Liver (tissue), 9 donors: ENCODE data around the gene TMEM272. TPM values are rescaled to one million over a fixed set of nuclear protein-coding genes. Genes with fewer than 3 reads are reported as not detected.

Experiments used
- DNase-seq: peaks from one replicate; pipeline ENCODE4 v3.0.0-alpha.2; 2017; ENCODE audit warnings: low spot score
- H3K27ac ChIP-seq, 2 donors: one replicate each; pipeline ENCODE4 v1.7.0; 2013; ENCODE audit warnings: inconsistent platforms in 2 of 2, low read length in 2 of 2, control low read depth in 1 of 2, low read depth in 1 of 2, mild to moderate bottlenecking in 1 of 2
- H3K27me3 ChIP-seq, 4 donors: one replicate each; pipeline versions ENCODE4 v1.6.1 to v1.7.0; 2013; ENCODE audit warnings: low read length in 3 of 4, inconsistent platforms in 1 of 4, mild to moderate bottlenecking in 1 of 4, moderate library complexity in 1 of 4; ENCODE audit not compliant: control insufficient read depth in 4 of 4, insufficient read depth in 4 of 4
- H3K36me3 ChIP-seq, 4 donors: one replicate each; pipeline versions ENCODE4 v1.6.1 to v1.7.0; 2013; ENCODE audit warnings: low read length in 3 of 4, mild to moderate bottlenecking in 3 of 4, low read depth in 1 of 4, moderate library complexity in 1 of 4; ENCODE audit not compliant: control insufficient read depth in 4 of 4, insufficient read depth in 3 of 4
- H3K4me1 ChIP-seq, 4 donors: one replicate each; pipeline versions ENCODE4 v1.6.1 to v1.7.0; 2013; ENCODE audit warnings: low read length in 3 of 4, mild to moderate bottlenecking in 3 of 4, moderate library complexity in 1 of 4; ENCODE audit not compliant: control insufficient read depth in 4 of 4, insufficient read depth in 4 of 4
- H3K4me3 ChIP-seq, 3 donors: one replicate each; pipeline versions ENCODE4 v1.6.1 to v1.7.0; 2013; ENCODE audit warnings: low read length in 3 of 3, control low read depth in 1 of 3, low read depth in 1 of 3, mild to moderate bottlenecking in 1 of 3
- H3K9ac ChIP-seq, 2 donors: one replicate each; pipeline ENCODE4 v1.7.0; 2013; ENCODE audit warnings: low read length in 2 of 2, mild to moderate bottlenecking in 2 of 2, moderate library complexity in 2 of 2, control low read depth in 1 of 2, low read depth in 1 of 2
- H3K9me3 ChIP-seq, 4 donors: one replicate each; pipeline versions ENCODE4 v1.6.1 to v1.7.0; 2013; ENCODE audit warnings: low read length in 3 of 4; ENCODE audit not compliant: control insufficient read depth in 4 of 4
- EGR1 ChIP-seq, 2 donors: IDR thresholded peaks; 2 replicates each; pipeline ENCODE4 v1.6.1; 2016 to 2018; ENCODE audit warnings: antibody characterized with exemption in 2 of 2, low read depth in 2 of 2
- FOXA1 ChIP-seq: IDR thresholded peaks from 2 replicates; pipeline ENCODE4 v1.6.1; 2016; ENCODE audit warnings: antibody characterized with exemption
- FOXA2 ChIP-seq: IDR thresholded peaks from 2 replicates; pipeline ENCODE4 v1.6.1; 2016; ENCODE audit warnings: antibody characterized with exemption
- GABPA ChIP-seq, 2 donors: IDR thresholded peaks in 1 of 2; conservative IDR thresholded peaks in 1 of 2; 2 replicates each; pipeline ENCODE4 v1.6.1; 2016; ENCODE audit warnings: antibody characterized with exemption in 2 of 2, mild to moderate bottlenecking in 1 of 2, moderate library complexity in 1 of 2
- HNF4A ChIP-seq, 2 donors: conservative IDR thresholded peaks; 2 replicates each; pipeline ENCODE4 v1.6.1; 2016; ENCODE audit warnings: antibody characterized with exemption in 2 of 2, mild to moderate bottlenecking in 2 of 2
- HNF4G ChIP-seq: IDR thresholded peaks from 2 replicates; pipeline ENCODE4 v1.6.1; 2016; ENCODE audit warnings: antibody characterized with exemption
- JUND ChIP-seq, 2 donors: IDR thresholded peaks; 2 replicates each; pipeline ENCODE4 v1.6.1; 2016; ENCODE audit warnings: antibody characterized with exemption in 2 of 2
- NR2F2 ChIP-seq: IDR thresholded peaks from 2 replicates; pipeline ENCODE4 v1.6.1; 2016; ENCODE audit warnings: antibody characterized with exemption
- RAD21 ChIP-seq, 2 donors: IDR thresholded peaks; 2 replicates each; pipeline ENCODE4 v1.6.1; 2016; ENCODE audit warnings: antibody characterized with exemption in 2 of 2, mild to moderate bottlenecking in 2 of 2
- RXRA ChIP-seq, 2 donors: IDR thresholded peaks; 2 replicates each; pipeline ENCODE4 v1.6.1; 2017 to 2018; ENCODE audit warnings: antibody characterized with exemption in 2 of 2, mild to moderate bottlenecking in 1 of 2
- SP1 ChIP-seq: IDR thresholded peaks from 2 replicates; pipeline ENCODE4 v1.6.1; 2018; ENCODE audit warnings: antibody characterized with exemption, mild to moderate bottlenecking
- TAF1 ChIP-seq: conservative IDR thresholded peaks from 2 replicates; pipeline ENCODE4 v1.6.1; 2016; ENCODE audit warnings: antibody characterized with exemption, mild to moderate bottlenecking
- YY1 ChIP-seq: IDR thresholded peaks from 2 replicates; pipeline ENCODE4 v1.6.1; 2016; ENCODE audit warnings: antibody characterized with exemption, mild to moderate bottlenecking
- WGBS: extraction: QIAGEN DNeasy Blood & Tissue Kit; methylation state at CpG from one replicate; pipeline ENCODE4 v1.1.7; 2013; 5-methylcytosine and 5-hydroxymethylcytosine counted together
- polyA plus RNA-seq, 2 donors: library from polyadenylated mRNA; stranded (reverse) in 1 of 2; unstranded in 1 of 2; fragments of 200-250 nt in 1 of 2; fragments of >200 nt in 1 of 2; fragmentation: Nextera tagmentation in 1 of 2; extraction: Ambion mirVana in 1 of 2; gene quantifications; one replicate each; pipeline versions ENCODE4 v1.2.1 to v1.2.3, GENCODE V29; 2013 to 2015
- total RNA-seq, 2 donors: library from RNA; depleted of rRNA; stranded (reverse); fragments of >200 nt; gene quantifications; one replicate each; pipeline ENCODE4 v1.2.3, GENCODE V29; 2014
- TF ChIP-seq, protein P1 (sequence below): IDR thresholded peaks from 2 replicates; pipeline ENCODE4 v1.6.1; 2016; ENCODE audit warnings: antibody characterized with exemption
- TF ChIP-seq, protein P2 (sequence below): IDR thresholded peaks from 2 replicates; pipeline ENCODE4 v1.6.1; 2016; ENCODE audit warnings: antibody characterized with exemption
- TF ChIP-seq, protein P3 (sequence below): IDR thresholded peaks from 2 replicates; pipeline ENCODE4 v1.6.1; 2016; ENCODE audit warnings: antibody characterized with exemption, mild to moderate bottlenecking
- TF ChIP-seq, protein P4 (sequence below): fragments of 150-350 bp; IDR thresholded peaks from 2 replicates; pipeline ENCODE4 v1.5.1; 2017; ENCODE audit warnings: improper control_type of control experiment, low read depth, low read length; ENCODE audit not compliant: missing input control
- donor health status: healthy.
- donor health status: healthy.
- donor health status: healthy.
- donor health status: healthy.
- donor health status: healthy.

The TMEM272 gene
- total and polyA plus RNA-seq, 4 donors = 0.02 to 0.42 (median 0.10) TPM

DNA sequence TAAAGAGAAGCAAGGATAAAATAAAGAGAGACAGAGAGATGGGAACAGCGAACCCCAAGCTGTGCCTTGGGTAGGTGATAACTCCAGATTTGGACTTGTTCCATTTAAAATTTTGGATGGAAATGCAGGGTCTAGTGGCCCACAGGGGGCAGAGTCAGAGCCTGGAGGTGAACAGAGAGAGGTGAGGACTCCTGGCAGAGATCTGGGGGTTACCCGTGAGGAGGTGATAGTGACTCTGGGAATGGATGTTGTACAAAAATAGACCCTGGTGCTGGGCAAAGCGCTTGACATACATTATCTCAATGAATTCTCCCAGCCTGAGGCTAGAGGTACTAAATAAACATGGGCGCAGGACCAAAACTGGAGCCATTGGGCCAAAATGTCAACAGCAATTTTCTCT lies 26.7 kb downstream of the TMEM272 start:
- Histone ChIP-seq H3K4me3 (no peak overlapping the region), H3K27me3 (no peaks in the 10 kb centered on the region), H3K9ac (no peak overlapping the region), H3K9me3 (no peaks in the 10 kb centered on the region), H3K36me3 (no peaks in the 10 kb centered on the region), H3K27ac (no peak overlapping the region), H3K4me1 (peaks cover 0 to 13% (median 6%) of the 10 kb centered on the region in 4 donors)
- whole genome bisulfite sequencing = 94% methylated on average over 4 of the region's 4 CpGs
- TF ChIP-seq HNF4G (no peak), JUND (IDR thresholded peaks at IDR 0.05) (no peak), HNF4A (conservative IDR thresholded peaks at IDR 0.05) (no peak), RXRA (IDR thresholded peaks at IDR 0.05) (no peak), FOXA2 (no peak), RAD21 (IDR thresholded peaks at IDR 0.05) (no peak), TAF1 (no peak), GABPA (IDR thresholded peaks at IDR 0.05 in 1 of 2, conservative IDR thresholded peaks at IDR 0.05 in 1 of 2) (no peak), EGR1 (IDR thresholded peaks at IDR 0.05; ENCODE audit: low read depth in 2 of 2) (no peak), FOXA1 (no peak), SP1 (no peak), YY1 (no peak)
- TF ChIP-seq, protein P1, sequence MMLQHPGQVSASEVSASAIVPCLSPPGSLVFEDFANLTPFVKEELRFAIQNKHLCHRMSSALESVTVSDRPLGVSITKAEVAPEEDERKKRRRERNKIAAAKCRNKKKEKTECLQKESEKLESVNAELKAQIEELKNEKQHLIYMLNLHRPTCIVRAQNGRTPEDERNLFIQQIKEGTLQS = no peak
- TF ChIP-seq, protein P2, sequence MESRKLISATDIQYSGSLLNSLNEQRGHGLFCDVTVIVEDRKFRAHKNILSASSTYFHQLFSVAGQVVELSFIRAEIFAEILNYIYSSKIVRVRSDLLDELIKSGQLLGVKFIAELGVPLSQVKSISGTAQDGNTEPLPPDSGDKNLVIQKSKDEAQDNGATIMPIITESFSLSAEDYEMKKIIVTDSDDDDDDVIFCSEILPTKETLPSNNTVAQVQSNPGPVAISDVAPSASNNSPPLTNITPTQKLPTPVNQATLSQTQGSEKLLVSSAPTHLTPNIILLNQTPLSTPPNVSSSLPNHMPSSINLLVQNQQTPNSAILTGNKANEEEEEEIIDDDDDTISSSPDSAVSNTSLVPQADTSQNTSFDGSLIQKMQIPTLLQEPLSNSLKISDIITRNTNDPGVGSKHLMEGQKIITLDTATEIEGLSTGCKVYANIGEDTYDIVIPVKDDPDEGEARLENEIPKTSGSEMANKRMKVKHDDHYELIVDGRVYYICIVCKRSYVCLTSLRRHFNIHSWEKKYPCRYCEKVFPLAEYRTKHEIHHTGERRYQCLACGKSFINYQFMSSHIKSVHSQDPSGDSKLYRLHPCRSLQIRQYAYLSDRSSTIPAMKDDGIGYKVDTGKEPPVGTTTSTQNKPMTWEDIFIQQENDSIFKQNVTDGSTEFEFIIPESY = no peak
- DNase-seq = no peak

DNA sequence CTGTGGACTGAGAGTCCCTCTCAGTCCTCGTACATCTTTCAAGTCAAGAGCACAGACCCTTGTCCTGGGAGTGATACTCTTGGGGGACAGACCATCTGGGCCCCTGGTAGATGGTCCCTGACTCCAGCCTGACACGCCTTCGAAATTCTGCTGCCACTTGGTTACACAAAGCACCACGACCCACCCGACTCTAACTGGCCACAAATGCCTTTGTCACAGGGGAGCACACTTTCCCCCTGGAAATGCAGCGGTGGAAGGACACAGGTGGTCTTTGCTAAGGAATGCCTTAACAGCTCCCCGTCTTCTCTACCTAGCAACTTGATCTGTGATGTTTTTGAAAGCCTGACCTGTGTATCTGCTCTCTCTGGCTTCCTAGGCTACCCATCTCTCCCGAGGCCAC lies 27.3 kb downstream of the TMEM272 start:
- Histone ChIP-seq H3K9me3 (no peaks in the 10 kb centered on the region), H3K4me3 (no peak overlapping the region), H3K27me3 (no peaks in the 10 kb centered on the region), H3K9ac (no peak overlapping the region), H3K4me1 (peaks cover 0 to 13% (median 6%) of the 10 kb centered on the region in 4 donors), H3K27ac (no peak overlapping the region), H3K36me3 (no peaks in the 10 kb centered on the region)
- TF ChIP-seq, protein P2 = no peak
- TF ChIP-seq, protein P3, sequence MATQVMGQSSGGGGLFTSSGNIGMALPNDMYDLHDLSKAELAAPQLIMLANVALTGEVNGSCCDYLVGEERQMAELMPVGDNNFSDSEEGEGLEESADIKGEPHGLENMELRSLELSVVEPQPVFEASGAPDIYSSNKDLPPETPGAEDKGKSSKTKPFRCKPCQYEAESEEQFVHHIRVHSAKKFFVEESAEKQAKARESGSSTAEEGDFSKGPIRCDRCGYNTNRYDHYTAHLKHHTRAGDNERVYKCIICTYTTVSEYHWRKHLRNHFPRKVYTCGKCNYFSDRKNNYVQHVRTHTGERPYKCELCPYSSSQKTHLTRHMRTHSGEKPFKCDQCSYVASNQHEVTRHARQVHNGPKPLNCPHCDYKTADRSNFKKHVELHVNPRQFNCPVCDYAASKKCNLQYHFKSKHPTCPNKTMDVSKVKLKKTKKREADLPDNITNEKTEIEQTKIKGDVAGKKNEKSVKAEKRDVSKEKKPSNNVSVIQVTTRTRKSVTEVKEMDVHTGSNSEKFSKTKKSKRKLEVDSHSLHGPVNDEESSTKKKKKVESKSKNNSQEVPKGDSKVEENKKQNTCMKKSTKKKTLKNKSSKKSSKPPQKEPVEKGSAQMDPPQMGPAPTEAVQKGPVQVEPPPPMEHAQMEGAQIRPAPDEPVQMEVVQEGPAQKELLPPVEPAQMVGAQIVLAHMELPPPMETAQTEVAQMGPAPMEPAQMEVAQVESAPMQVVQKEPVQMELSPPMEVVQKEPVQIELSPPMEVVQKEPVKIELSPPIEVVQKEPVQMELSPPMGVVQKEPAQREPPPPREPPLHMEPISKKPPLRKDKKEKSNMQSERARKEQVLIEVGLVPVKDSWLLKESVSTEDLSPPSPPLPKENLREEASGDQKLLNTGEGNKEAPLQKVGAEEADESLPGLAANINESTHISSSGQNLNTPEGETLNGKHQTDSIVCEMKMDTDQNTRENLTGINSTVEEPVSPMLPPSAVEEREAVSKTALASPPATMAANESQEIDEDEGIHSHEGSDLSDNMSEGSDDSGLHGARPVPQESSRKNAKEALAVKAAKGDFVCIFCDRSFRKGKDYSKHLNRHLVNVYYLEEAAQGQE = no peak
- TF ChIP-seq, protein P1 = no peak
- no peak for TF ChIP-seq YY1
- no peak for TF ChIP-seq HNF4G
- no peak for TF ChIP-seq NR2F2
- TF ChIP-seq, protein P4, sequence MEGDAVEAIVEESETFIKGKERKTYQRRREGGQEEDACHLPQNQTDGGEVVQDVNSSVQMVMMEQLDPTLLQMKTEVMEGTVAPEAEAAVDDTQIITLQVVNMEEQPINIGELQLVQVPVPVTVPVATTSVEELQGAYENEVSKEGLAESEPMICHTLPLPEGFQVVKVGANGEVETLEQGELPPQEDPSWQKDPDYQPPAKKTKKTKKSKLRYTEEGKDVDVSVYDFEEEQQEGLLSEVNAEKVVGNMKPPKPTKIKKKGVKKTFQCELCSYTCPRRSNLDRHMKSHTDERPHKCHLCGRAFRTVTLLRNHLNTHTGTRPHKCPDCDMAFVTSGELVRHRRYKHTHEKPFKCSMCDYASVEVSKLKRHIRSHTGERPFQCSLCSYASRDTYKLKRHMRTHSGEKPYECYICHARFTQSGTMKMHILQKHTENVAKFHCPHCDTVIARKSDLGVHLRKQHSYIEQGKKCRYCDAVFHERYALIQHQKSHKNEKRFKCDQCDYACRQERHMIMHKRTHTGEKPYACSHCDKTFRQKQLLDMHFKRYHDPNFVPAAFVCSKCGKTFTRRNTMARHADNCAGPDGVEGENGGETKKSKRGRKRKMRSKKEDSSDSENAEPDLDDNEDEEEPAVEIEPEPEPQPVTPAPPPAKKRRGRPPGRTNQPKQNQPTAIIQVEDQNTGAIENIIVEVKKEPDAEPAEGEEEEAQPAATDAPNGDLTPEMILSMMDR = no peak
- TF ChIP-seq HNF4A (conservative IDR thresholded peaks at IDR 0.05) = no peak
- TF ChIP-seq RXRA (IDR thresholded peaks at IDR 0.05) = no peak
- no peak for TF ChIP-seq RAD21 (IDR thresholded peaks at IDR 0.05)
- TF ChIP-seq TAF1 = no peak
- 89% methylated on average over 8 of the region's 8 CpGs for WGBS
- DNase-seq = no peak
